Stimulated activated CD8-positive, alpha-beta memory T cell treated with anti-CD3 and anti-CD28 coated beads, Interleukin-2, amount 100 ng/mL, for 48 hours (primary cell): Measurements from ENCODE around the gene SMIM35.
A peak's percentile ranks its signal among the peaks of the same experiment; 100 is the strongest.

ENCODE experiments used
- DNase-seq, 2 donors: peaks; one replicate each; pipeline ENCODE4 v3.0.0-alpha.2; 2020; ENCODE audit warnings: low read depth in 2 of 2

The SMIM35 gene

DNA sequence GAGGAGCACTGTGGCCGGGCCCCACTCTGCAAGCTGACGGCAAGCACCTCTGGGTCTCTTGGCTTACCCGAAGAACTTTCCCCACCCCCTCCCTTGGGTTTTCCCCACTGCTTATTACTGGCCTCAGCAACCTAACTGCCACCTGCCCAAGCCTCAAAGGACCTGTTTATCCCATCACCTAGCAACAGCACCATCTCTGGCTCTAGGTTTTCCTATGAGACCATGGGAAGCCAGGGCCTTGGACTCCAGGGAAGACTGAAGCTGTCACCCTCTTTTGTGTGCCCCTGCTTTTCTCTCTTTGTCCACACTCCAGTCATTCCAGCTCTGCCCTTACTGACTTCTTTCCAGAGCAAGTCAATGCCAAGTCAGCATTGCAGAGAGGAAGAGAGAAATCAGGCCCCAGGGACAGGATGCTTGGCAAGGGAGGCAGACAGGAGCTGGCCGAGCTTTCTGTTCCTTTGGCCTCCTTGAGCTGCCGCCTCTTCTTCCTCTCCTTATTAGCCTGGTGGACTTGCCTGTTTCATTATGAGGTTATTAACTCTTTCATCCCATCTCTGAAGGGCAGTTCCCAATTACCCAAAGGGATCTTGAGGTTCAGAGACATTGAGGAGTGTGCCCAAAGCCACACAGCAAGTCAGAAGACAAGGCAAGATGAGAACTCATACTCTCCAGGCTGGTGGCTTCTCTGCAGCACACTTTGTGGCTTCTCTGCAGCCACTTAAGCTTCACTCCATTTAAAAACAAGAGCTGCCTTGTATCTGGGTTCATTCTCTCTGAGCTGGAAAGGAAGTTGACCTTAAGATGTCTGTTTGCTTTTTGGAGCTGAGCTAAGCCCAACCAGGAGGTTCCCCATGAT is at the start of gene SMIM35:
SMIM35 (minus strand) TSS at position 51 of the 856 bp plus-strand sequence. CDS start 206 bp downstream, outside the sequence.
- DNase-seq: no peak

DNA sequence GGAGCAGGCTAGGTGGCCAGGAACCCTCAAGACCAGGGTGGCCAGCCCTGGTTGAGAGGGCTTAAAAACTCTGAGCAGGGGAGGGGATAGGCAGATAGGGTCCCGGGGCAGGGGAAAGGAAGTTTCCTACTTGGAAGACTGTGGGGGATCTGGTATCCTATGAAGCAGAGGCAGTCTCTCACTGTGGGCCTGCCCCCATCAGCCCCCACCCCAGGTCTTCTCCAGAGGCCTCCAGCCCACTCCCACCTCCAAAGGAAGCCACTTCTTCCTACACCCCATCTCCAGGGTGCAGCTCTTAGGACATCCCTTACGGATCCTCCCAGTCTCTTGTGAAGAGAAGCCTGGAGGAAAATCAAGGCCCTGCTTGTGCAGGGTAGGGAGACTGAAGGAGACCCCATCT is 49.6 kb upstream of the SMIM35 start:
- DNase-seq: no peak

DNA sequence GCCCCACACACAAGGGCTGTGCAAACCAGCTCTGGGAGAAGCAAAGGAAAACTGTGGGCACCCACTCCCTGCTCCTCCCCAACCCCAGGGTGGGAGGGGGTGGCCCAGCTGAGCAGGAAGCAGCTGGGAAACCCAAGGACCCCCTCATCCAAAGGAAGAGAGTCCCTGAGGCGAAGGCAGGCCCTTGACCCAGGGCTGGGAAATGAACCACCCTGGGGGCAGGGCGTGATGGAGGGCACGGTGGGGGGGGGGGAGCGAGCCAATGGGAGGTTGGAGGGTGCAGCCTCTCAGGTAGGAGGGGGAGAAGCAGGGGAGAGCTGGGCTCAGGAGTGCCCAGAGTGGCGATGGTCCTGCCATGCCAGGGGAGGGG is 49.0 kb upstream of the SMIM35 start:
- DNase-seq: no peak

DNA sequence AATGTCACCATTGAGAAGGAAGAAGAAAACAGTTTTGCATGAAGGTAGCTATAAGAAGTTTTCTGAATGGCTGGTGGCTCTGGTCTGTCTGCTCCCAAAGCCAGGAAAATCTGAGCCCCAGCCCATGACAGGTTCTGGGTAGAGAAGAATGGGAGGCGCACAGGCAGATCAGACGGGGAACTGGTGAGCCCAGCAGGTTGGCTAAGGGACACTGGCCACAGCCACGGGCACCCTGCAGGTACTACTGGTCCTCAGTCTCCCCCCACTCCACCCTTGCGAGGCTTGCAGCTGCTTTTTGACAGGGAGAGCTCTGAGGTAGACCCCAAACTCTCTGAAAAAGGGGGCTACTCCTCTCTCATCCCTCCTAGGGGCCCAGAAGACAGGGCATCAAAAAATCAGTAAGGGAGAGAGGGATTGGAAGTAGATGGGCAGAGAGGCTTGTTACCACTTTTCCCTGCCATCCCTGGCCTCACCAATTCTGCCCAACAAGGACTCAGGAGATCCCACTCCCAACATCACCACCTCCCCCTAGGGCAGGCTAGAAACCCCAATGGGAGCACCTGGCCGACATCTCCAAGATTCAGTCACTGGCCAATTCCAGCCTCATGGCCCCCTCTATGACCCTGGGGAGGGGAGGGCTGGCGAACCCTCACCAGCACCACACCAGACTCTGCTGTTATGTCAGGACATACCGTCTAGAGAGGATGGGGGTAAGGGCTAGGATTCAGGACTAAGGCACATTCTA is 48.5 kb upstream of the SMIM35 start:
- DNase-seq: no peak

DNA sequence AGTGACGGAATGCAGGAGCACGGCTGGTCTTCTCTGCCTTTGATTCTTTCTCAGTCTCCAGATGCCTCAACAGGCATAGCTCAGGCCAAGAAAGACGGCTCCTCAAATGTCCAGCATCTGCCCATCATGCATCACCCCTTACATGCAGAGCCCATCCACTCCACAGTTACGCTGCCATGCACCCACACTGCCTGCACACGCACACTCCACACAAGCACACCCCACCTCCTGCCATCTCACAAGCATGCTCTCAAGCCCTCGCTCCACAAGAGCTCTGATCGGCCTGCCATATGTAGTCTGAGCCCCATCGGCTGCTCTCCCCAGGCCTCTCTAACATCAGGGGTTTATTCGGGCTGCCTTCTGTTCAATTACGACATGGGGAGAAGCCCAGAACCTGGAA is 47.1 kb upstream of the SMIM35 start:
- DNase-seq: no peak

DNA sequence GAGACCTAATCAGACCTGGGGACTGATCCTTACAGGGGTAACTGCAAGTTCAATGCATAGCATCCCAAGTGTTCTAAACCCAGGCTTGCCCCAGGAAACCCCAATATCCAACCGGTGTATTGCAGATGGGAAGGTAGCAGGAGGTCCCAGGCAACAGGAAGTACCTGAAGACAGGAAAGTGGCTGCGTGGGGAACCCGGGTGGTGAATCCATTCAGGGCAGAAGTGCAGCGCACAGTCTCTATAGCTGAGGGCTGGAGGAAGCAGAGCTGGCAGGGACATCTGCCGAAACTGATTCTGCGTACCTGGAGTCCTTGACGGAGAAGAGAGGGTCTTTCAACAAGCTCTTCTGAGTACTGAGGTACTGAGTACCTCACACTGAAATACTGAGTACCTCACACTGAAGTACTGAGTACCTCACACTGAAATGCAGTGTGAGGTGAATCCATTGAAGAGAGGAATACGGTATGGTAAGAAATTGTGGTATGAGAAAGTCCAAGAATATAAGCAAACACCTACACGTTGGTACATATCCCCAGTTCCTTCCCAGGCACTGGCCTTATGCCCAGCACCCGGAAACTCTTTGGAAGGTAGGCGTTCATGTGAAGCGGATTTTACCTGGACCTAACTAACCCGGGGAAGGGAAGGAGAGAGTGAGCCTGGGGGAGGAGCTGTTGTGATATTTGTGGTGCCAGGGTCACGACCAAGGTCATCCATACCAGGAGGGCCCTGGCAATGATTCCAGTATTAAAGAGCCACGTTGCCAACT is 45.8 kb upstream of the SMIM35 start:
- no peak for DNase-seq

DNA sequence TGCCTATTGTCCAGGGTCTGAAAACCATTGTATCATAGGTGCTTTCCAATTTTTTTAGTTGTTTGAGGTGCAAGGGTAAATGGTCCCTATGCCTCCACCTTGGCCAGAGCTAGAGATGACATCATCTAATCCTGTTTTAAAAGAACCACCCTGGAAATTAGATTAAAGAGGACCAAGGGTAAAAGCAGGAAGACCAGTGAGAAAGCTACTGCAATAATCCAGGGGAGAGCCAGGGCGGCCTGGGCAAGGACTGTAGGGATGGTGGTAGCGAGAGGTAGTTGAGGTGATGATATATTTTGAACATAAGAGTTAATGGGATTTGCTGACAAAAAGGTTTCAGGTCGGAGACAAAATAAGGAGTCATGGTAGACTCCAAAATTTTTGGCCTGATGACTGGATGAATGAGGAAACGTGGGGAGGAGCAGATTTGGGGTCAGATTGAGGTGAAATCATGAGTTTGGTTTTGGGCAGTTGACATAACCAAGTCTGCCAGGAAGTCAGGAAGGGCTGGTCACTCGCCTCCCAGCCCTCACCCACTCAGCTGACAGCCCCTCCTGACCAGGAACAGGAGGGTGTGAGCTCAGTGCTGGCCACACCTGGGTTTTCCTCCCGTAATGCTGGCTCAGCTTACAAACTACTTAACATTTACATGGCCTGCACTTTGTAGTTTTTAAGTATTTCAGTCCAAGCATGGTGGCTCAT is 42.9 kb upstream of the SMIM35 start:
- no peak for DNase-seq

DNA sequence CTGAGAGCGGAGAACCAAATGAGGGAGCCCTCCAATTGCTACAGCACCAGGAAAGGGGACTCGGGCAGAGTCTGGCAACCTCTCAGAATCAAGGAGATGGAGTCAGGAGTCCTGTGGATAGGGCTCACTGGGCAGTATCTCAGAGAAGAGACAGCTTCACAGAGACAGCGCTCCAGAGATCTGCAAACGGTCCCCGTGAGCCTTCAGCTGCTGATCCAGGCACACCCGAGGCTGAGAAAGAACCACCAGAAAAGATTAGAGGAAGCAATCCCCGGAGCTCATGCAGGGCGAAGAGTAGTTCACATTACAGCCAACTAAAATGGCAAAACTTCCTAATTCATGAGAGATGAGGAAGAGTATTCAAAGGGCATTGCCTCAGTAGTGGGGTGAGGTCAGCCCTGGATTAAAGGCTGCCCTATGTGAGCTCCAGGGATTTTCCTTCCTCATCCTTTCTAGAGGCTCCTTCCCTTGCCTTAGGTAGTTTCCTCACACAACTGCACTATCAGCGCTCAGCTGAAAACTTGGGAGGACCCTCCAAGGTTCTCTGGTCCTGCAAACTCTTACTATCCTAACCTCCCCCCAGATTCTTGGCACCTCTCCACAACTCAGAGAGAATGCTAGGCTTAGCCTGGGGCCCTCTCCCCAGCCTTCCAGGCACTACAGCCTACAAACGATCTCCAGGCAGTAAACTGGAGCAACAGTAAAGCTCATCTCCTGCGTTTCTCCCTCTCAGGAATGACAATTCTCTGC is 42.1 kb upstream of the SMIM35 start:
- no peak for DNase-seq

DNA sequence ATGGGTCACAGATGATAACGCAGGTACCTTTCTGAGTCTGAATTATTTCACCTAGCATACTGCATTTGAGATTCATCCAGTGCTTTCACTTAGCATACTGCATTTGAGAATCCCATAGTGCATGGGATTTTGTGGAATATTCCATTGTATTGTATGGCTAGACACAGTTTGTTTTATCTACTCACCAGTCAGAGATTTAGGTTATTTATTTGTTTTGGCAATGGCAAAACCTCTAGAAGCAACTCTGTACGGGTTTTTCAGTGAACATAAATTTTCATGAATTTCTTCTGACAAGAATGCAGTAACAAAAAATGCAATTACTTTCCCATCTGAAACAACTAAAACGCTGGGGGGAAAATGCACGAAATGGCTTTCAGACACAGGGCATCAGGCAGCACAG is 41.5 kb upstream of the SMIM35 start:
- no peak for DNase-seq

DNA sequence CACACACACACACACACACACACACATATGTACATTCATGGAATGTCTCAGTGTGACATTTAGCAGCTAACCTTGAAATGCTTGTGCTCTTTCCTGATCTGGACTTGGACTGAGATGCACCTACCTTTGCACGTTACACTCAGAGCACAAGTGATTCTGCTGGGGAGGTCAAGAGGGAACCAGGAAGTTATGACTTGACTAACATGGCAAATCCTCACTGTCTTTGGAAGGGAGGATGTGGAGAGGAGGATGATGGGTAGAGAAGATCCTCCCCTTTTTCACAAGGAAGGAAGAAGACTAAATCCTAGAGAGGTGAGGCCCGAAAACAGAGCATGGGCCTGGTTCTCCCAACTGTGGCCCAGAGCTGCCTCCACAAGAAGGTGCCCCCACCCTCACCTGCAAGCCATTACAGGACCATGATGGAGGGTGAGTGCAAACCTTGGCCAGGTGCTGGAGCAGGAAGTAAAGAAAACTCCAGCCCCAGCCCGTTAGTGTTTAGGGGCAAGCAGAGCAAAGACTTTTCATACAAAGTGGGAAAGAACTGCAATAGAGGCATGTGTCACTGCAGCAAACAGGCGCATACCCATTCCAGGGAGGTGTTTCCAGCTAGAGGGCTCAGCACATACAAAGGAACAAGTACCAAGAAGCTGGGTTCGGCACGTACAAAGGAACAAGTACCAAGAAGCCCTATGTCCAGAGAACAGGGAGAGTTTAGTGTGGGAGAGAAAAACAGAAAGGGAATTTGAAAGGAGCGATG is 39.5 kb upstream of the SMIM35 start:
- no peak for DNase-seq

DNA sequence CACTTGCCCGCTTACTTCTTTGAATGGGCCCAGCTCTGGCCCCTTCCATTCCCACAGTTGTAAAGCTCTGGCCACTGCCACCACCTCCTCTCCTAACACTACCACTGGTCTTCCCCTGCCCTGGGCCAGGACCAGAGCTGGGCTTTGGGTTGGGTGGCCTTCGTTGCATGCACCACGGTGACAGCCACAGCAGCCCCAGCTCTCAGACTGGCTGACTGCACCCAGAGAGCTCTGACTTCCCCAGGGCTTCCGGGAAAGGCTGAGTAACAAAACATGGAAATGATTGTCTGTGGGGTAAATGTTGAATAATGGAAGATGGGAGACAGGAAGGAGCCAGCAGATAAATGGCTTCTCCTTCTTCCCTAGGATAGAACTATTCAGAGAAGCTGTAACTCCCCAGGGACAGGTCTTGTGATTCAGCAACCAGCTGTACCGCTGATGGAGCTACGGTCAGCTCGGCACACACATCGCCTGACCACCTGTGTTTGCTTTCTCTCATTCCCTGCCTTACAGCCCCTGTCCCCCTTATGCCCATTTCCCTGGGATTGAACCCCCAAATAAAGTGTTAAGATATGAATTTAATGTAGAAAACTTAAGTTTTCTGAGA is 38.3 kb upstream of the SMIM35 start:
- no peak for DNase-seq

DNA sequence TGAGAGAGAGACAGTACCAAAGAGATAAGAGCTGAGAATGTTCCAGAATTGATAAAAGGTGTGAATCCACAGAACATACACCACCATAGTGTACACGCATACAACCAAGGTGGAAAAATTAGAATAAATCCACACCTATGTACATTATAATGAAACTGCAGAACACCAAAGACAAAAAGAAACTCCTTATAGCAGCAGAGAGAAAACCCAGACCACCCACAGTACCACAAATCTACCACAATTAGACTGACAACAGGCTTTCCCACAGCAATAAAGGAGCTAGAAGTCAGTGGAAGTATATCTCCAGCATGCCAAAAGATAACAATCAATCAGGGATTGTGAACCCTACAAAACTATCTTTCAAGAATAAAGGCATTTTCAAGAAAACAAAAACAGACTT is 34.0 kb upstream of the SMIM35 start:
- DNase-seq: no peak

DNA sequence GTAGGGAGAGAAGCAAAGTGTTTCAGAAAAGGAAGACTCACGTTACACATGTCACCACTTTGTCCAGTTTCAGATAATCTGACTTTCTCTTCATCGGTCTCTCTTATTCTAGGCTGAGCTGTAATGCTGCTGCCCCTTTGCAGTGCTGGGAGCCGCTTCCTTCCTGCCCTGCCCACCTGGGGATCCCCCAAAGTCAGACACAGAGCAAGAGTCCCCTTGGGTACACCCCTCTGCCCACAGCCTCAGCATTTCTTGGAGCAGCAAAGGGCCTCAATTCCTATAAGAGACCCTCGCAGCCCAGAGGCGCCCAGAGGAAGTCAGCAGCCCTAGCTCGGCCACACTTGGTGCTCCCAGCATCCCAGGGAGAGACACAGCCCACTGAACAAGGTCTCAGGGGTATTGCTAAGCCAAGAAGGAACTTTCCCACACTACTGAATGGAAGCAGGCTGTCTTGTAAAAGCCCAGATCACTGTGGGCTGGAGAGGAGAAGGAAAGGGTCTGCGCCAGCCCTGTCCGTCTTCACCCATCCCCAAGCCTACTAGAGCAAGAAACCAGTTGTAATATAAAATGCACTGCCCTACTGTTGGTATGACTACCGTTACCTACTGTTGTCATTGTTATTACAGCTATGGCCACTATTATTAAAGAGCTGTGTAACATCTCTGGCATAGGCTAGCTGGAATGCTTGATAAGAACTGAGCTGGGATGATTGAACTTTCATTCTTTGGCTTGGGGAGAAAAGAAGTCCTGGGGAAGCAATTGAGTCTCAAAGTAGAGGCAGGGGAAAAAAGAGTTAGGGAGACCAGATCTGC is 31.2 kb upstream of the SMIM35 start:
- peak in 1 of 2 donors; percentile 30 for DNase-seq

DNA sequence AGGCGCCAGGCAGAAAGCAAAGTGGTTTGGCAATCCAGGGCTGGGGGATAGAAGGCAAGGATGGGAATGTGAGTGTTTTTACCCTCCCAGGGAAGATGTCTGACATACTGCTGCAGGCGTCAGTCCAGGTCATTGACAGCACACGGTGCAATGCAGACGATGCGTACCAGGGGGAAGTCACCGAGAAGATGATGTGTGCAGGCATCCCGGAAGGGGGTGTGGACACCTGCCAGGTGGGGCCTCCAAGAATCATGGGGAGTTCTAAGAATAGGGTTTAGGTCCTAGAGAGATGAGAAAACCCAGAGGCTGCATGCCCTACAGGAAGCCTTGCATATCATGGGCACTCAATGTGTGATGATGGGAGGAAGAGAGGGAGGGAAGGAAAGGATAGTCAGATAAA is 28.3 kb upstream of the SMIM35 start:
- no peak for DNase-seq

DNA sequence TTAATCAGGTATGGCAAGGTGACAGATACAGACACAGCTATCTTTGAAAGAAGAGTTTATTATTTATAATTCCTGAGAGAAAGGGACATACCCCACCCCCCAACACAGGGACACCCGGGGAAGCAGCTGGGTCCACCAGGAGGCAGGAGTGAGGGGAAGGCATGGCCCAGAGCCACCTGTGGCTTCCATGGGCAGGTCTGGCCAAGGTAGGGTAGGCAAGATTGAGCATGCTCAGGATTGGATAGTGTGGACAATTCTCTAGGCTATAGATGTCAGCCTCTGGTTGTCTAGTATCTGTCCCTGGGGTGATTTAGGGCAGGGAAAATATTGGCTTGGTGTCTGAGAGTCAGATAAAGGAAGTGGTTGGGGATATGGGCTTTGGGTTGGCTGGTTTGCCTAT is 27.5 kb upstream of the SMIM35 start:
- DNase-seq: no peak

DNA sequence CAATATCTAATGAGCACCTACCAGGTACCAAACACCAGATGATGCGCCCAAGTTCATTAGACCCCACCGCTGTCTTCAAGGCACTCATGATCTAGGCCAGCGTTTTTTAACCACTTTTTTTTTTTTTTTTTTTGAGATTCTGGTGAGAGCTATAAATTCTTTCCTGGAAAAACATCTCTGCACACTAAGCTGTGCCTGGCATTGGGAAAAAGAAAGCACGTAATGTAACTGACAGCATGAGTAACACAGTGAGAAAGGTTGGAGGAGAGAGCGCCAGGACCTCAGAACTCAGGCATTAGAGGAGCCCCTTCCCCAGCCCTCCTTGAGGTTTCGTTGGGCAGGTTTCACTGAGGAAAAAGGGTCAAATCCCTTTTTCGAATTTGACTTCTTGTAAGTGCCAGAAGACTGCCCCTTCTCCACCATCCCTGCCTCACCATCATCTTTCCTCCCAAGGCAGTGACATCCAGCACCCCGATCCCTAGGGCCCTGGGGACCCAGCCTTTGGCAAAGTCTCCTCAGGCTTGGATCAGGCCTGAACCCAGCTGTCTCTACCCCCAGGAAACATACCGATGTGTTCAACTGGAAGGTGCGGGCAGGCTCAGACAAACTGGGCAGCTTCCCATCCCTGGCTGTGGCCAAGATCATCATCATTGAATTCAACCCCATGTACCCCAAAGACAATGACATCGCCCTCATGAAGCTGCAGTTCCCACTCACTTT is 26.1 kb upstream of the SMIM35 start:
- no peak for DNase-seq

DNA sequence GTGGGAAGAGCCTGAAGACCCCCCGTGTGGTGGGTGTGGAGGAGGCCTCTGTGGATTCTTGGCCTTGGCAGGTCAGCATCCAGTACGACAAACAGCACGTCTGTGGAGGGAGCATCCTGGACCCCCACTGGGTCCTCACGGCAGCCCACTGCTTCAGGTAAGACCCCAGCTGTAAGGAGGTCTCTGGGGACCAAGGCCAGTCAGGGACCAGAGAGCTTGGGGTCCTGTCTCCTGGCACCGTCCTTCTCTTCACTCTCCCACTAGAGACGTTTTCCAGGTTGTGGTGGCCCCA is 24.9 kb upstream of the SMIM35 start:
- no peak for DNase-seq

DNA sequence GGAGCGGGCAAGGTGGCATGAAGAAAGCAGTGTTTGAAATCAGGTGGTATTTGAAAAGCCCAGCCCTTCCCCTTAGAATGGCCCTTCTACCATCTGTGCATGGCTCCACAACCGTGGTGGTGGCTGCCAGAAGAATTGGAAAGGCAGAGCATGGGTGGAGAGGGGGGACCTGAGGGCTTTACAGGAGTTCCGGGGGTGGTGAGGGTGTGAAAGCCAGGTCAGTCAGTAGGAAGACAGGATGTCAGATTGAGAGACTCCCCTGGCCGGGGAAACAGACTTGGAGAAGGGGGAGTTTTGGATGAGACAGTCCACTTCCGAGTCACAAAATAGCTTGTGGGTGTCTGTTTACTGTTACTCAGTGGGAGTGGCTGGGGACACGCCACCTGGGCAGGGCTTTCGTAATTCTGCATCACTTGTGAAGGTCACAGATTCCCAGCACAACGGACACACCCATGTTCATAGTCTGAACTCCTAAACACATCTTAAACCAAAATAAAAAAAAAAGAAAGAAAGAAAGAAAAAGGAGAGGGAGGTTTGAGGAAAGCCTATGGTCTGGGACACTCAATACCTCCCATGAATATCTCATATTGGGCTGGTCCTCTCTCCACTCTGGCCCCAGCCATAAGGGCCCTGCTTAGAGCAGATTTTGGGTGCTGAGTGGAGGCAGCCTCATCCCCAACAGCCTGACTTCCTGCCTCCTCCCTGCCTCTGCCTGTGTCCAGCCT is 24.4 kb upstream of the SMIM35 start:
- no peak for DNase-seq
